T-helper 1 cell treated with Interleukin-12 subunit alpha and Interleukin-12 subunit beta and Interleukin-4 antibody, amounts not matched to agents 30 ng/mL and 1 ng/mL, for 36 hours (primary cell): ENCODE results near the gene PPP1R12B. TPM values are rescaled to one million over a fixed set of nuclear protein-coding genes. Genes with fewer than 3 reads are reported as not detected.
"Not testable (repeated sequence)": the region's sequence is repeated elsewhere in the genome, so short reads cannot be mapped to it uniquely, and the experiment has no call there.

Experiments used
- intact Hi-C: fragments of 100-400 bp; cut with micrococcal nuclease; formaldehyde crosslinking; loops from one replicate; pipeline ENCODE4 v1.15.1; 2024
- total RNA-seq: library from RNA; stranded (reverse); gene quantifications from 2 replicates; pipeline ENCODE4 v1.2.3, GENCODE V29; 2022

PPP1R12B gene
- total RNA-seq, 1 donor from 2014 or later: 24.7 TPM

GRCh38 chr1:202577381-202577780, 228.9 kb downstream of the PPP1R12B start:
- intact Hi-C loops: no loop called here

GRCh38 chr1:202578001-202578504, 229.6 kb downstream of the PPP1R12B start:
- intact Hi-C loops: no loop called here

DNA sequence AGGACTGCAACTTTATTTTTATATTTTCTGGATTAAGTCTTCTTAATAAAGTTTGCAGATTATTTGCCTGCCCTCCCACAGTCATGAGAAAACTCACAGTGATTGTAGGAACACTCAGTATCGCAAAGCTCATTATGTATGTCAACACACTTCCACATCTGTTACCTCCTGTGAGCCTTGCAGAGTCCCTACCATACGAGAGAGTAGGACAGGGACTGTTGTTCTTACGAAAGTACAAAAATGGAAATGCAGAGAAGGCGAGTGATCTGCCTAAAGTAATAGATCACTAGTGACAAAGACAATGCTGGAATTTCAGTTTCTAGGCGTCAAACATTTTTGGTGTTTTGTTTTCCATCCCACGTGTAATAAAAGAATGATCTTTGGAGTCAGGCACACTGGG, 230.1 kb downstream of the PPP1R12B start:
- intact Hi-C loops: no loop called here

DNA sequence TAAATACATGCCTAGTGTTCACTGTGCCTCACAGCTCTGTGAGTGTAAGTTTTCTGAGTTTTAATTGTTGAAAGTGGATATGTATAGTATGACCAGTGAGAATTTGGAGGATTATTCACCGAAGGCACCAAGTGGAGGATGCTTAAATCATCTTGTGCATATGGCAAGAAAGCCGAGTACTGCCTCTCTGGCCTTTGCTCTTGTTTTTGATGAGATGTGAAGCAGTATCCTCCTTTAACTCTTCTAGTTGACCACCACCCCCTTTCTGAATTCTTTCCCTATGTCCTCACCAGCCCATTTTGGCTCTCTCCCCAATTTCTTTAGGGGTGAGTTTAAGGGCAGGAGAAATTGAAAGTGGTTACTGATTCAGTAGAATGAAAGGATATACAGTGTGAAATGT, 231.3 kb downstream of the PPP1R12B start:
- intact Hi-C loops: no loop called here

- intact Hi-C loops: no loop called here
Measured at GRCh38 chr1:202580619-202581018, 232.1 kb downstream of the PPP1R12B start.

- intact Hi-C loops: not testable (repeated sequence)
Measured at GRCh38 chr1:202582350-202582749, 233.9 kb downstream of the PPP1R12B start.

DNA sequence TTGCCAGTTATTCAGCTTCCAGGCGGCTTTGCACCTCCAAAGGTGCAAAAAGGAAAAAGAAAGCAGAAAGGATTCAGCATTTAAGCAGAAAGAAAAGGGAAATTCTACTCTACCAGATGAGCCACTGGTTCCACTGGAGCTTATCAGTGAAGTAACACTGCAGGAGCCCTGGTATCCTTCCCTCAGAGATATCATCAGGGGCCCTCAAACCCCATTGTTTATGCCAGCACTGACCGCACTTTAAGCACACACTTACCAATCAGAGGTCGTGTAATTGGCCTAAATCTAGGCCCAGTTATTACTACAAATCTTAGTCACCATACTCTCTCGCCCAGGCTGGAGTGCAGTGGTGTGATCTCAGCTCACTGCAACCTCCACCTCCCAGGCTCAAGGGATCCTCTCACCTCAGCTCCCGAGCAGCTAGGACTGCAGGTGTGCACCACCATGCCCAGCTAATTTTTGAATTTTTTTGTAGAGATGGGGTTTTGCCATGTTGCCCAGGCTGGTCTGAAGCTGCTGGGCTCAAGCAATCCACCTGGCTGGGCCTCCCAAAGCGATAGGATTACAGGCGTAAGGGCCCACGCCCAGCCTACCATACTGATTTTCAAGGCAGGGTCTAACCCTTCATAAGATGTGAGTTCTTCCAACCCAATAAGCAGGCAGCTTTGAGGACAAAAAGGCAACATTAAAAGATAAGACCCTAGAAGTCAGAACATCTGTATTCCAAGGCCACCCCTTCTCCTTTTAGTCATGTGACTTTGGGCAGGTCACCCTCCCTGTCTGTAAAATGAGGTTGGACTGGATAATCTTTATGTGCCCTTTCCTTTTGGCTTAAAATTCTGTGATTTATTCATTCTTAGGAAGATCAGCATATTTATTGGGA, 236.4 kb downstream of the PPP1R12B start:
- intact Hi-C loops: no loop called here

- intact Hi-C loops: no loop called here
Measured at GRCh38 chr1:202585590-202585933, 237.1 kb downstream of the PPP1R12B start.

DNA sequence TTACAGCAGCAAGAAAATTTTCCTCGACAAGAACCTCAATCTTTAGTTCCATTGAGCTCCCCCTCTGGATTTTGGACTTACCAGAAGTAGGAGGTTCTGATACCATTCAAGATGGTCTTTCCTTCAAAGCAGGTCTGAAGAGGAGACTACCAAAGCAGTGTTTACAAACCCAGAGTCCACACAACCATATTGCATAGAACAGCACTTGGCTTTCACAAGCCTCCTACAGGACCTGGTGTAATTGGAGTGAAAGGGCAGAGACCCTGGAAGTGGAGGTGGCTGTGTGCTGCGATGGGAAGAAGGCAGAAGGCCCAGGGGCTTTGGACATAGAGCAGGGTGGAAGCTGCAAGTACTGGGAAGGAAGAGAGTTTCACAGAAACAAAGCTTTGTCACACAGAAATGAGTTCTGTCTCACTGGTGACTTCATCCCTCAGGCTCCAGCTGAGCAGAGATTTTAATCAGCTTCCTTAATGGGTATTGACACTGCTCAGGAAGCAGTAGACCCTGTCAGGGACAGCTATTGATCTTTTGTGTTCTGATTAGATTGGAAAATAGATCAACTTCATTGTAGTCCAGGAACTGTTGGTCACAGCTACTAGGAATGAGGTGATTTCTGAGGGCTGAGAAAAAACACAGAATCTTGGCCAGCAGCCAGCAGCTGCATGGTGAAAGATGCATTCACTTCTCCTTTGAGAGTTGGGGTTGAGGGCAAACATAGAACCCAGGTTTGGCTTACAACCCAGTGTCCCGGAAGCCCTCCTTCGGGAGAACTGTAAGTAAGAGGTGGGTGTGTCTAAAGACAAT, 237.7 kb downstream of the PPP1R12B start:
- intact Hi-C loops: no loop called here

- intact Hi-C loops: no loop called here
Measured at GRCh38 chr1:202586871-202587270, 238.4 kb downstream of the PPP1R12B start.

DNA sequence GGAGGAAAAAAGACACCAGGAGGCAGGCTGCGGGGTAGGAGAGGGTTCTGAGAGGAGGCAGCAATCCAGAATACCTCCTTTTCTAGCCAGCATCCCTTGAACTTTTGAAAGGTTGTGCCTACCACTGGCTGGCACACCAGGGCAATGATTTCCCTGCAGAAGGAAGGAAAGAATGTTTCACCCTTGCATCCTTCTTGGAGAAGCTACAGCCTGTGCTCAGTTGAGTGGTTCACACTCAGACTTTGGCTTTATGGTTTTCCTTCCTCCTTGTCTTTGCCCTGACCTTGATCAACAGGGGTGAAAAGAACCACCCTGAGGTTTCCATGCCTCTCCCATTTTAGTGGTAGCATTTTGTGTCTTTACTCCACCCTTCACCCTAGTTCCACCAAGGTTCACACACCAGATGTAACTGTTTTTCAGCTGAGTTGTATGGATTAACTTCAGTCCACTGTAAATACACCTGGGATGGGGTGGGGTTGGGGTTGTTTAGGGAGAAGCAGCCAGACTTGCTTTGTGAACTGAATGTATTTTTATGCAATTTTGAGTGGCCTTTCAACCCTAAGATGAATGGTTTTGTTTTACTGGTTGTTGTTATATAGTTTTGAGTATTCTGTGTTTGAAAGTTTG, 239.5 kb downstream of the PPP1R12B start:
- intact Hi-C loops: no loop called here

DNA sequence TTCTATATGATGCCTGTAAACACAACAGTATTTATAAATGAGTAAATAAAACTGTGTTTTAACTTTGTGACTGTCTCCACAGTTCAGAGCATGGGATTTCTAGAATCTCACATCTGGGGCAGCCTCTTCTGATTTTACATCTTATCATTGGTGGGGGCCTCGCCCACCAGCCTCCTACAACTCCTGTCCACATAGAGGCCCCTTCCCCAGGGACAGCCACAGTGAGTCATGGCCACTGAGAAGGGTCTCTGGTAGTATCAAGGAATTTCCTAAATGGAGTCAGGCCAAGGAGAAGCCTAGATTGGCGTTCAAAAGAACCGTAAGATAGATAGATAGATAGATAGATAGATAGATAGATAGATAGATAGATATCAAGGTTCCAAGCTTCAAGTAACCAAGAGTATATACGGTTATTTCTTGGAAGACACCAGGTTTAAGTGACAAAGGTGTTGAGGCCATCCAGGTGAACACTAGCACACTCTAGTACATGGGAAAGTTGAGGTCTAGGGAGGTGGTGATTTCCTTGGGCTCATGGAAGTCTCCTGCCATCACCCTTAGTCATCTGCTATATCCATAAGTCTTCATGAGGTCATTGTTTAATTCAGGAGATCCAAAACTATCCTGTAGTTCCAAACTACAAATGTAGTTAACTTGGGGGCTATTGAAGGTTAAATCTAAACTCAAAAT, 240.1 kb downstream of the PPP1R12B start:
- intact Hi-C loops: no loop called here

DNA sequence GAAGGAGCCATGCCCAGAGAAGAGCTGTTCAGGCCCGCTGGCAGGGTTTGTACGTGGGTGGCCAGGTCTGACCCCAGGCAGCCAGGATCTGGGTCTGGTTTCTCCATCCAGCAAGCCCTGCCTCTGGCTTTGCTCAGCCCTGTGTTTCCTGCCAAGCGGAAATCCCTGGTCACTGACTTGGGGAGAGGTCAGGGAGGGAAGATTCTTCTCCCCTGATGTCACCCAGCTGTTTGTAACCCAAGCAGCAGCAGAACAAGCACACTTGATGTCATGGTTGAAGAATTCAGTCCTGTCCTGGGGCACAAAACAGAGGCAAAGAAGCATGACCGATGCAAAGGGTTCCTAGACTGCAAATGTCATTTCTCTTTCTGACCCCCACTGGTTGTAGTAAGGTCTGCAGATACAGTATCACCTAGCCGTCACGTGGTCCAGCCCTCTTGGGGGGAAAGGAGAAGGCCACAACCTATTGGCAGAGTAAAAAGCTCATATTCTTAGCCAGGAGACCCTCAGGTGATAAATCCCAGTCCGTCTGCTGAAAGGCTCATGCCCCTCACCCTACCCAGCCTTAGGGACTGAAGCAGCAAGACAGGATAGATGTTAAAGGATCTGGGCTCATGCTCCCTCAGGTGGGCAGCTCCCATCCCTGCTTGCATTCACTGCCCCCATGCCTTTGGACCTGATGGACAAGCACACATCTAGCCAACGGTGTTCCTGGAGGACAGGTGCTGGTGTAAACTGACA, 240.9 kb downstream of the PPP1R12B start:
- intact Hi-C loops: no loop called here

DNA sequence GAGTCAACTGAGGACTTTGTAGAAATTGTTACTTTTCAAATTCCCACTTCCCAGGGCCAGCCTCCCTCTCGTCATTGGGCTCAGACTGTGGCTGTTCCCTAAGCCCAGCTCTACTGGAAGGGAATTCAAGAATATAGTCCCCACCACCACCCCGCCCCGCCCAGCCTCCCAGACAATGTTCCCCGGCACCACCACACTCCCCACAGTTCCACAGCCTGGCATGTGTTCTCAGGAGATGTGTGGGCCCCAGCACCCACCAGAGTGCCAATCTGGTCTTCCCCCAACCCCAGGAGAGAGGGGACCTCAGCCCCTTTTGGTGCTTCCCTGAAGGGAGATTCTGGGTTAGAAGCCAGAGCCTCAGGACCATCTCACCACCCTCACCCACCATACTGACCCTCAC, 241.6 kb downstream of the PPP1R12B start:
- intact Hi-C loops: no loop called here

DNA sequence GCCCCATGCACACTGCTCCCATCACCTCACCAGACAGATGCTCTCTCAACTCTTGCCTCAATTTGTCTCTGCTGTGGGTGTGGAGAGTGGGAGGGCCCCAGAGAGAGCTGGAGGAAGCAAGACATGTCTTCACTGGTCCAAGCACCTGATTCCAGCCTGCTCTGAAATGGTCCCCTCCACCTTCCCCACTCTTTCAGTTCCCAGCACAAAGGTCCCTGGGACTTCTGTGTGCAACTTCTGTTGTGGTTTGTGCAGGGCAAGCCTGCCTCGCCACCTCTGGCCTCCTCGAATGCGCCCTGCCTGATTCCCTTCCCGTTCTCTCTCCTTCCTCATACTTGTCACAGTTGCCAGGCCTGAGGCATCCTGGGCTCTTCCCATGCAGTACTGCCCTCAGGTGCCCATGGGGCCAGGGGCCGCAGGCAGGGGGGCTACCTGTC, 242.5 kb downstream of the PPP1R12B start:
- intact Hi-C loops: no loop called here

DNA sequence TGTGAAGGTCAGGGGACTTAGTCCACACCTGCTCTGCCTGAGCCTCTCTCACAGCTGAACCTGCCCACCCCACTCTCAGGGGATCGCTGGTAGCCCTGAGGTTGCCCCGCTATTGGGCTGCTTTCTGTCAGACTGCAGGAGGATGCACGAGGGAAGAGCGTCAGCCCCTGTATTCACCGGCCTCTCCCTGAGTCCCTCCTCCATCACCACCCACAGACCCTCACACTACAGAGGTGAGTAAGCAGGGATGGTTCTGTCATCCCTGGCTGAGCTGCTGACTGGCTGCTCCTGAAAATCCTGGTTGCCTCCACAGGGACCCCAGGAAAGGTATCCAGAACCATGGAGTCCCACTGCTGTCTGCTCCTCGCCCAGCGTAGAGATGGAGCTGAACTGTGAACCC, 243.0 kb downstream of the PPP1R12B start:
- intact Hi-C loops: no loop called here

DNA sequence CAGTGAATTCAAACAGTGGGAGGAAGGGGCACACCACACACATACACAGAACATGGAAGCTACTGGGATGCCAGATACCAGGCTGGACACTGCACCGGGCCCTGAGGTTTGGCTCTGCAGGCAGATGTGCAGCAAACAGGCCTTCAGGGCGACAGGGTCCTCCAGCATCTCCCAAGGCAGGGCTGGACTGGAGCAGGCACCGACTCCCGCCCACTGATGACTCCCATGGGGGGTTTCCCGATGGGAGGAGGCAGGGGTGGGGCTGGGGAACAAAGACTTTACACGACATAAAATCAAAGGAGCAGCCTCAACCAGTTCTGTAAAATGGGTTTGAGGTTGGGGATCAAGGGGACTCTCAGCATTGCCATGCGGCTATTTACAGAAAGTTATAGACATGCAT, 243.6 kb downstream of the PPP1R12B start:
- intact Hi-C loops: no loop called here

DNA sequence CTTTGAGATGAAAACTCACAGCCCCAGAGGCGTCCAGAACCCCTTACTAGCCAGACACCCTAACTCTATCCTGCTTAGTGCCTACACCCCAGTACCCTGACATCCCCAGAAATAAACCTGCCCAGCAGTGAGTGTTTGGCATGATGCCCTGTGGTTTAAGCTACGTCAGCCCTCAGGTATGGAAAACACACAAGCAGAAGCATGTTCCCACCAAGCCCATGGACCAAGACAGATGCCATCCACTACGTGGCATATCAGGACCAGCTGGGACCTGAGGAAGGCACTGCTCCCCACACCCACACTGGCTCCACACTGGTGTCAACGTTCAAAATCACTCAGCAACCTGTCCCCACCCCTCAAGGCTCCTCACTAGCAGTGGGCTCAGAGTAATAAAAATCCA, 245.3 kb downstream of the PPP1R12B start:
- intact Hi-C loops: no loop called here

DNA sequence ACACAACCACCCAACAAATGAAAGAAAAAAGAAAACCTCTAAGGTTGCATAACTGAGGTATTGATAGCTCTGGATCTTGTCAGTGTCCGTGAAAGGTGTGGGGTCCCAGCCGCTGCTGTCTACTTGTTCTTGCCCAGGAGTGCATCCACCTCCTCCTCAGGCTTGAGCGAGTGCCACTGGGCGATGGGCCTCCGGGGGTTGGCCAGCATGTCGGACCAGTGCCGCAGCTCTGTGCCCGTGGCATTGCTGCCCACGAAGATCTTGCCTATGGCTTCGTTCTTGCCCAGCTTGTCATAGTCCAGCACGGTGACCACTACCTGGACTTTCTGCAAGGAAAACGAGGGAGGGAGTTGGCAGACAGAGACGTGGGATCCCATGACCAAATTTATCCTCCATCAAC, 248.1 kb downstream of the PPP1R12B start:
- intact Hi-C loops: no loop called here

DNA sequence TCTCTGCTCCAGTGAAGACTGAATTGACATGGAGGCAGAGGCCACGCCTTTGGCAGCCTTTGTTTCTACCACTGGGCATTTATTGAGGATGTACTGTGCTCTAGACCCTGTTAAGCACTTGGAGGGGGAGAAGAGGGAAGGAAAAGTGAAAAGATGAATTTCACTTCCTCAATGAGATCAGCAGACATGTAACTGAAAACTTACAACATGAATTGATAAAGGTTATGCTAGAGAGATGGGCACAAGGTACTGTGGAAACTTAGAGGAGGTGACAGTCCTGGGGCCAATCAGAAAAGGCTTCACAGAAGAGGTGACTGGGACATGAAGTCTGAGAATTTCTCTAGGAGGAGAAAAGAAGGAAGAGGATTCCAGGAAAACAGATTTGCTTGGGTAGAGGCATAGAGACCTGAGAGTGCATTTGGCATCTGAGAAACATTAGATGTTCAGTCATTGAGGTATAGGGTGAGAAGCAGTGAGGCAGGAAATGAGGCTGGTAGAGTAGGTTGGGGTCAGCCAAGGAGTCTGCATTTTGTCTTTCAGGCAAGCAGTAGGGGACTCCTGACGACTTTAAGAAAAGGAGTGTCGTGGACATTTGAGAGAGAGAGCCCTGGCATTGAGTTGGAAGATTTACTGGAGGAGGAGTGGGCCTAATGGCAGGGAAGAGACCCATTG, 248.7 kb downstream of the PPP1R12B start:
- intact Hi-C loops: no loop called here
